ENCODE results near the gene FBXO10.

DNA sequence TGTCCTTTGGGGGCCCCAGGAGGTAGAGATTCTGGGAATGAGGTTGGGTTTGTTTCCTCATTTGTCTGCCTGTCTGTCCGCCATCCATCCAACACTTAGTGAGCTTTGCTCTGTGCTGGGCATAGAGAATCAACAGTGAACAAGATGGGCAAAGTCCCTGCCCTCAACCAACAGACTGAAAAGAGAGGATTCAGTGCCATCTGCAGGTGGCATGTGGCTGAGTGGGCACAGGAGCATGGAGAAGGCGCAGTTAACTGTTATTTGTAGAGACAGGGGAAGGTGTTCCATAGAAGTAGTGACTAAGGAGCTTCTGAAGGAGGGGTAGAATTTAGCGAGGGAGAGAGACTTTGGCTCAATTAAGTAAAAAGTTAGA, 67.4 kb downstream of the FBXO10 start:
- TF ChIP-seq CTCF (IDR thresholded peaks at IDR 0.05) (no peak), POLR2A (IDR thresholded peaks at IDR 0.05) (no peak), EP300 (IDR thresholded peaks at IDR 0.05) (no peak)
